Measurements from ENCODE around the gene TNNI2.

Gene TNNI2

GRCh38 chr11:1852877-1853276, 14.1 kb downstream of the TNNI2 start, which contains the start of gene LSP1:
LSP1 (plus strand) TSS chr11:1853084; CDS start chr11:1853145, 61 bp downstream.
- peak; percentile 94 for DNase-seq (ENCODE audit: low spot score)
- no peak for TF ChIP-seq CTCF (IDR thresholded peaks at IDR 0.05; ENCODE audit: extremely low read depth, missing control alignments)

- no peak for DNase-seq (ENCODE audit: low spot score)
- TF ChIP-seq CTCF (IDR thresholded peaks at IDR 0.05; ENCODE audit: extremely low read depth, missing control alignments): no peak
Measured at GRCh38 chr11:1853376-1854131, 14.8 kb downstream of the TNNI2 start.

GRCh38 chr11:1854132-1854948, 15.6 kb downstream of the TNNI2 start:
- DNase-seq (ENCODE audit: low spot score): peak; percentile 76
- TF ChIP-seq CTCF (IDR thresholded peaks at IDR 0.05; ENCODE audit: extremely low read depth, missing control alignments): no peak

- DNase-seq (ENCODE audit: low spot score): peak; percentile 90
- TF ChIP-seq CTCF (IDR thresholded peaks at IDR 0.05; ENCODE audit: extremely low read depth, missing control alignments): no peak
Measured at GRCh38 chr11:1854949-1855885, 16.4 kb downstream of the TNNI2 start.

GRCh38 chr11:1855886-1856265, 17.1 kb downstream of the TNNI2 start:
- DNase-seq (ENCODE audit: low spot score): no peak
- TF ChIP-seq CTCF (IDR thresholded peaks at IDR 0.05; ENCODE audit: extremely low read depth, missing control alignments): no peak

GRCh38 chr11:1856306-1857005, 17.7 kb downstream of the TNNI2 start:
- DNase-seq (ENCODE audit: low spot score): no peak
- no peak for TF ChIP-seq CTCF (IDR thresholded peaks at IDR 0.05; ENCODE audit: extremely low read depth, missing control alignments)

All from GM20000 (cell line).